ENCODE measurements around the gene PILRB.
"Not testable (repeated sequence)": the region's sequence is repeated elsewhere in the genome, so short reads cannot be mapped to it uniquely, and the experiment has no call there.

The PILRB gene

DNA sequence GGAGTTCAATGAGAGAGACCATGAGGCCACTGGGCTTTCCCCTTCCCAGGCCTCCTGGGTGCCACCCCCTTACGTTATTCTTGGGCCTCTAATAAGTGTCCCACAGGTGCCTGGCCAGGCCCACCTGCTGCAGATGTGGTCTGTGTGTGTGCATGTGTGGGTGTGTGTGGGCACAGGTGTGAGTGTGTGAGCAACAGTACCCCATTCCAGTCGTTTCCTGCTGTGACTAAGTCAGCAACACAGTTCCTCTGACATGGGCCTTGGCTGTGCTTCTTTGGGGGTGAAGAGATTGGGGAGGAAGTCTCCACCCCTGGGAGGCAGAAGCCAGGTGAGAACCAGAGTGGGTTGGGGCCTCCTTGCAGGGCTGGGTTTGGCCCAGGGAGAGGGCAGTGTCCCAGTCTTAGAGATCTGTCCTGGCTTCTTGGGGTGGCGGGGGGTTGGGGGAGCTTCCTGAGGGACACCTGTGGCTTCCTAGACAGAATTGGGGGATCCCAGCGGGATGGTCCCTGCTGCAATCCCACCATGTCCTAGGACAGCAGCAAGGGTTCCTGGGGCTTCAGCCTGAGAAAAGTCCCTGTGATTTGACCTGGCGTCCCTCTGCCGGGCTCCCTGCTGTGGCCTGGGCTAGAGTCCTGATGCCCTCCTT, 4.1 kb upstream of the PILRB start:
- FAIRE-seq (no peak), DNase-seq (ENCODE audit: low spot score) (no peak)

DNA sequence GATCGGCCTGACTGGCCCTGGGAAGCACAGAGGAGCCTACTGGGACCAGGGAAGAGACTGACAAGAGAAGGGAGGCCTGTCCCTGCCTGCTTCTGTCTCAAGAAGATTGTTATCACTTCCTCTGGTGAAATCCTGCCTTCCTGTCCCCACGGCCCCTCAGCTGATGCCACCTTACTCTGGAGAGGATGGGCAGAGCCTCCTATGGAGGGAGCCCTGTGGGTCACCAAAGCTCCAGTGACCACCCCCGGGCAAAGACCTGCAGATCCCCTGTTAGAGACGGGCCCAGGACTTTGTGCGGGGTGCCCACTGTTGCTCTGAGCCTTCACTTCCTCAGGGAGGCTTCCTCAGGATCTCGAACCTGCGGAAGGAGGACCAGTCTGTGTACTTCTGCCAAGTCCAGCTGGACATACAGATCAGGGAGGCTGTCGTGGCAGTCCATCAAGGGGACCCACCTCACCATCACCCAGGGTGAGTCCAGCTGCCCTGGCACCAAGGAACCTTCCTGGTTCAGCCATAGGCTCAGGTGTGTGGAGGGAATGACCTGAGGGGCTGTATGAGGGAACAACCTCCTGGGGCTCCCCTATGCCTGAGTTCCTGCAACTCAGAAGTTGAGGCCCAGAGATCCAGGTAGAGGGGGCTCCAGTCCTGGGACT, 1.4 kb upstream of the PILRB start:
- no peak for FAIRE-seq
- DNase-seq (ENCODE audit: low spot score), result no peak

- FAIRE-seq (no peak), DNase-seq (ENCODE audit: low spot score) (no peak)
These were observed 771 bp upstream of the PILRB start for GRCh38 chr7:100357131-100357561.

GRCh38 chr7:100358857-100359212, 918 bp downstream of the PILRB start:
- no peak for FAIRE-seq

DNA sequence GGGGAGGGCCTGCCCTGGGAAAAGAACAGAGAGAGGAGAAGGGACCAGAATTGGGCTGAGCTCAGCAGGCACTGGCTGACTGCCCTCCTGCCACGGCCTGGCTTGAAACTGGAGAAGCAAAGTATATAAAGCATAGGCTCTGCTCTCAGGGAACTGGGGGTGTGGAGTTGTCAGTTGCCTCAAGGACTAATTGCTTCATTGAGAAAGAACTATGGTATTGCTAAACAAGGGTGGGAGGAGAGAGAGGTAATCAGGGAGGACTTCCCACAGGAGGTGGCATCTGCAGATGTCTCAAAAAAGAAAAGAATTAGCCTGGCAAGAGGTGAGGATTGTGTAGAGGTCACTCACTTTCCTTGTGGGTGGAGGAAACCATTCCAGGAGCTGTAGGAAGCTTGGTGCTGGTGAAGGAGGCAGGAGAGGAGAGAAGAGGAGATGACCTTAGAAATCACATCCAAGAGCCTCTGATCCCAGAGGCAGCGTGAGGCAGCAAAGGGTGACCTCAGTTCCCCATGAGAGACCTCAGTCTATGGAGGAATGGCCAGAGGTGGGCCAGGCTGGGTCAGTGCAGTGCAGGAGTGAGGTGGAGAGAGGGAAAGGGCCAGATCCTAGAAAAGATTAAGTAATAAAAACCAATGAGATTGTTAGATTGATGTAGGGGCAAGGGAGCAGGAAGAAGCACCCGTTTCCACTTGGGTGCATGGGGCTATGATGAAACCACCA, 2.4 kb downstream of the PILRB start:
- no peak for FAIRE-seq
- DNase-seq (ENCODE audit: low spot score), result no peak

More at GRCh38 chr7:100358857-100359212, 918 bp downstream of the PILRB start:
- DNase-seq (ENCODE audit: low spot score), result no peak

DNA sequence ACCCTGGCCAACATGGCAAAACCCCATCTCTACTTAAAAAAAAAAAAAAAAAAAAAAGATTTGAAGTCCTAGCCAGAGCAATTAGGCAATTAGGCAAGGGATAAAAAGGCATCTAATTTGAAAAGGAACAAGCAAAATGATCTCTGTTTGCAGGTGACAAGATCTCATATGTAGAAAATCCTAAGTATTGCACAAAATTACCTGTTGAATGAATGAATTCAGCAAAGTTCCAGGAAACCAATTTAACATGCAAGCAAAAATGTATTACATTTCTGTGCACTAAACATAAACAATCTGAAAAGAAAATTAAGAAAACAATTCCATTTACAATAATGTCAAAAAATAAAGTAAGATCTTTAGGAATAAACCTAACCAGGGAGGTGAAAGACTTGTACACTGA, 5.2 kb downstream of the PILRB start:
- no peak for DNase-seq (ENCODE audit: low spot score)
- FAIRE-seq, result no peak

DNA sequence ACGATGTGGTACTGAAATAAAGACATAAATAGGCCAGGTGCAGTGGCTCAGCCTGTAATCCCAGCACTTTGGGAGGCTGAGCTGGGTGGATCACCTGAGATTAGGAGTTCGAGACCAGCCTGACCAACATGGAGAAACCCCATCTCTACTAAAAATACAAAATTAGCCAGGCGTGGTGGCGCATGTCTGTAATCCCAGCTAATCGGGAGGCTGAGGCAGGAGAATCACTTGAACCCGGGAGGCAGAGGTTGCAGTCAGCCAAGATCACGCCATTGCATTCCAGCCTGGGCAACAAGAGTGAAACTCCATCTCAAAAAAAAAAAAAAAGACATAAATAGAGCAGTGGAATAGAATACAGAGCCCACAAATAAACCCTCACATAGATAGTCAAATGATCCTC, 5.9 kb downstream of the PILRB start:
- FAIRE-seq; DNase-seq (ENCODE audit: low spot score): not testable (repeated sequence)

DNA sequence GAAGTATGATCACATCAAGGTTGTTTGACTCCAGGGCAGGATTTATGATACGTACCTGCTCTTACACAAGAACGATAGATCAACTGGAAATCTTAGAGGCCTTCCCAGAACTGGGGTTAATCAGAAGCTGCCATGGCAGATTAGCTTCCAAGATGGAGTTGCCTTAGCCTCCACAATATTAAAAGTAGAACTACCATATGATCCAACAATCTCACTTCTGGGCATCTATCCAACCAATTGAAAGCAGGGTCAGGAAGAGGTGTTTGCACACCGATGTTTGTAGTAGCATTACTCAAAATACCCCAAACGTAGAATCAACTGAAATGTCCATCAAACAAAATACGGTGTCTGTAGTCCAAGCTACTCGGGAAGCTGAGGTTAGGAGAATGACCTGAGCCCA, 6.6 kb downstream of the PILRB start:
- FAIRE-seq (no peak), DNase-seq (ENCODE audit: low spot score) (no peak)

GRCh38 chr7:100365998-100366367, 8.1 kb downstream of the PILRB start:
- not testable (repeated sequence) for FAIRE-seq; DNase-seq (ENCODE audit: low spot score)

GRCh38 chr7:100366411-100367250, 8.7 kb downstream of the PILRB start:
- no peak for DNase-seq (ENCODE audit: low spot score)

GRCh38 chr7:100367251-100367620, 9.3 kb downstream of the PILRB start:
- DNase-seq (ENCODE audit: low spot score) (no peak), FAIRE-seq (no peak)

More at GRCh38 chr7:100366411-100367250, 8.7 kb downstream of the PILRB start:
- no peak for FAIRE-seq

- FAIRE-seq (no peak), DNase-seq (ENCODE audit: low spot score) (no peak)
These were observed 10.0 kb downstream of the PILRB start for GRCh38 chr7:100367676-100368613.

DNA sequence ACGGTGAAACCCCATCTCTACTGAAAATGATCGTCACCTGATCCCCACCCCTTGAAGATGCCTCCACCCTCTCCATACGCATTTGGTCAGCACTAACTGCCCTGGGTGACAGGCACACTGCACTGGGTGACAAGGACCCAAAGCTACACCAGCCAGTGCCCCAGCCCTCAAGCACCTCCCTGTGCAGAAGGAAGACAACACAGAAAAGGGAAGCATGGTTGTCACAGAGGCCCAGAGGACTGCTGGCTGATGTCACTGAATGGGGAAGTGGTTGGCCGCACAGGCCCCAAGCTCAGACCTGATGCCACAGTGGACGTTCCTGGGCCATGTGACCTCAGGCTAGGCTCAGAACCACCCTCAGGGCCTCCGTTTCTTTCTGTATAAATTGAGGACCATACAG, 11.2 kb downstream of the PILRB start:
- DNase-seq (ENCODE audit: low spot score) (no peak), FAIRE-seq (no peak)

GRCh38 chr7:100370303-100370702, 12.4 kb downstream of the PILRB start:
- DNase-seq (ENCODE audit: low spot score), result no peak
- no peak for FAIRE-seq

DNA sequence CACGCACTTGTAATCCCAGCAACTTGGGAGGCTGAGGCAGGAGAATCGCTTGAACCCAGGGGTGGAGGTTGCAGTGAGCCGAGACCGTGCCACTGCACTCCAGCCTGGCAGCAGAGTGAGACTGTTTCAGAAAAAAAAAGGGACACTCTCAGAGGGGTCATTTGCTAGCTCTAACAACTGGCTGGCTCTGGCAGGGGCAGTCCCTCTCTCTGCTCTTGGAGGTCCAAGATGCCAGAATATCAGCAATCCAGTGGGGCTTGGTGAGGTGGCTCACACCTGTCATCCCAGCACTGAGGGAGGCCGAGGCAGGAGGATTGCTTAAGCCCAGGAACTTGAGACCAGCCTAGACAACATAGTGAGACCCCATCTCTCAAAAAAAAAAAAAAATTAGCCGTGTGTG, 12.8 kb downstream of the PILRB start:
- FAIRE-seq, result no peak

DNA sequence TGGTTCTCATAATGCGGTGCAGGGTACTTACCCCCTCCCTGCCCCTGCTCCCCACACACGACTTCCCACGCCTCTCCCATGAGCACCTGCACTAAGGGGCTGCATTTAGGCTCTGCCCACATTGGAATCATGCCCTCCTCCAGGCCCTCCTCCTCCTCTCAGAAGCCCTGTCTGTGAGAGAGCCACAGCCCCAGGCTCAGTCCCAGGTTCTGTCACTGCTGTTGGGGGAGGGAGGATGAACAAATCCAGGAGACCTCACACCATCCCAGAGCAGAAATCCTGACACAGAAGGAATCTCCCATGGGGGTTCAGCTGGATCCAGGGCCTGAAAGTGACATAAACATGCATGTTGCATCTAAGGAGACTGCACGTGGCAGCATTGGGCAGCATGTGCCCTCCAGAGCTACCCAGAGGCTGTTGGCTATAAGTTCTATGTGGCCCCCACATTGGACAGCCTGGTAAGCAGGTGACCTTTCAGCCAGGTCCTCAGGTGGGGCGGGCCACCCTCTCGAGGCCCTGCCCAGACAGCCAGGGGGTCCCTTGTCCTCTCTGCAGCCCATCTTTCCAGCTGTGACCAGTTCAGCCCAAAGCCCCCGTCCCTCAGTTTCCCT, 13.7 kb downstream of the PILRB start:
- DNase-seq (ENCODE audit: low spot score) (no peak), FAIRE-seq (no peak)

More for the DNA sequence above, 12.8 kb downstream of the PILRB start:
- DNase-seq (ENCODE audit: low spot score), result no peak

- DNase-seq (ENCODE audit: low spot score) (no peak), FAIRE-seq (no peak)
These were observed 14.3 kb downstream of the PILRB start for GRCh38 chr7:100372256-100372655.

DNA sequence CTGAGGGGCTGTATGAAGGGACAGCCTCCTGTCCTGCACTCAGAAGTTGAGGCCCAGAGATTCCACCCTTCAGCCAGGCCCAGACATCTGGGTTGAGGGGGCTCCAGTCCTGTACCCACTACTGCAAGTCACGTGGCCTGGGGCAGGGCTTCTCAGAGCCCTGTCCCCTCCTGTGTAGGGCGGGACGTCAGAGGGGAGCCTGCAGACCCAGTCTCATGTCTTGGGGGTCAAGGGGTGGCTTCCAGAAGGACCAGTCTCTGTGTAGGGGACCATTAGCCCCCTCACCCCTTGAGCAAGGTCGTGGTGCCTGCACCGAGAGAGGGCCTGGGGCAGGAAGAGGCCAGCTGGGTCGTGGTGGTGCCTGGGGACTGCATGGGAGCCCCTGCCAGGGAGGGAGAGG, 14.8 kb downstream of the PILRB start:
- FAIRE-seq (no peak), DNase-seq (ENCODE audit: low spot score) (no peak)

- FAIRE-seq (no peak), DNase-seq (ENCODE audit: low spot score) (no peak)
These were observed 15.4 kb downstream of the PILRB start, which contains the start of gene PILRA for GRCh38 chr7:100373261-100373831. PILRA (plus strand) TSS chr7:100373487; CDS start chr7:100373657, 170 bp downstream.

Measured in RCC 7860 (cell line).